Measurements from ENCODE around the gene CDC5L. TPM values are rescaled to one million over a fixed set of nuclear protein-coding genes. Genes with fewer than 3 reads are reported as not detected.
"Not testable (repeated sequence)": the region's sequence is repeated elsewhere in the genome, so short reads cannot be mapped to it uniquely, and the experiment has no call there.

CDC5L gene
- total RNA-seq, 4 donors from 2014 or later = 12.3 to 19.2 (median 13.9) TPM

DNA sequence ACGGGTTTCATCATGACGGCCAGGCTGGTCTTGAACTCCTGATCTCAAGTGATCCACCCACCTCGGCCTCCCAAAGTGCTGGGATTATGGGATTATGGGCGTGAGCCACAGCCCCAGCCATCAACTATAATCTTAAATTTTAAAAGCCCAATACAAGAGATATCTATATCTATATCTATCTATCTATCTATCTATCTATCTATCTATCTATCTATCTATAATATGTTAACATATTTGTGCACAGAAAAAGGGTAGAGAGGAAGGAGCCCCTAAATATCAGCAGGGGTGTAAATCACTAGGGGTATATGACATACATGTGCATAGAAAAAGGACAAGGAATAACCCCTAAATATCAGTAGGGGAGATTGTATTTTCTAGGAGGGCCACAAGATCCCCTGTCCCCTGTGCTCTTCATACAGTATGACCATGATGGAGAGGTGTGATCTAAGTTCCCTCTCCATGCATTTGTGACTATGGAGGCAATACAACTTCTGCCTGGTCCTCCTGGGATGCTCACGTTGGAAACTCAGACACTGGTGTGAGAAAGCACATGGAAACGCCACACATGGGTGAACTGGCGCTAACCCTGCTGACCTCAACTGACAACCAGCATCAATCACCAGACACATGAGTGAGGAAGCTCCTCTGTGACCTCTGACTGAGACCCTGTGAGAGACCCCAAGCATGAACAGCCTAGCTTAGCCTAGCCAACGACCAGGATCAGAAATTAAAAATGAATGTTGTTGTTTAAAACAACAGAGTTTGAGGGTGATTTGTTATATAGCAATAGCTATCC, 46.2 kb upstream of the CDC5L start:
- TF ChIP-seq, protein P1, sequence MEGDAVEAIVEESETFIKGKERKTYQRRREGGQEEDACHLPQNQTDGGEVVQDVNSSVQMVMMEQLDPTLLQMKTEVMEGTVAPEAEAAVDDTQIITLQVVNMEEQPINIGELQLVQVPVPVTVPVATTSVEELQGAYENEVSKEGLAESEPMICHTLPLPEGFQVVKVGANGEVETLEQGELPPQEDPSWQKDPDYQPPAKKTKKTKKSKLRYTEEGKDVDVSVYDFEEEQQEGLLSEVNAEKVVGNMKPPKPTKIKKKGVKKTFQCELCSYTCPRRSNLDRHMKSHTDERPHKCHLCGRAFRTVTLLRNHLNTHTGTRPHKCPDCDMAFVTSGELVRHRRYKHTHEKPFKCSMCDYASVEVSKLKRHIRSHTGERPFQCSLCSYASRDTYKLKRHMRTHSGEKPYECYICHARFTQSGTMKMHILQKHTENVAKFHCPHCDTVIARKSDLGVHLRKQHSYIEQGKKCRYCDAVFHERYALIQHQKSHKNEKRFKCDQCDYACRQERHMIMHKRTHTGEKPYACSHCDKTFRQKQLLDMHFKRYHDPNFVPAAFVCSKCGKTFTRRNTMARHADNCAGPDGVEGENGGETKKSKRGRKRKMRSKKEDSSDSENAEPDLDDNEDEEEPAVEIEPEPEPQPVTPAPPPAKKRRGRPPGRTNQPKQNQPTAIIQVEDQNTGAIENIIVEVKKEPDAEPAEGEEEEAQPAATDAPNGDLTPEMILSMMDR (IDR thresholded peaks at IDR 0.05) = no peak
- TF ChIP-seq POLR2A (IDR thresholded peaks at IDR 0.05) = no peak
- no peak overlapping the region for H3K4me3 ChIP-seq (ENCODE audit: low read depth, poor library complexity, severe bottlenecking)
- intact Hi-C loops (cut with DNase I; ENCODE audit: low total_unique reads) = no loop called here
- 69 to 74% methylated on average over 8 of the region's 8 CpGs for WGBS, 2 donors
- DNase-seq (ENCODE audit: low spot score in 2 of 2) = no peak

DNA sequence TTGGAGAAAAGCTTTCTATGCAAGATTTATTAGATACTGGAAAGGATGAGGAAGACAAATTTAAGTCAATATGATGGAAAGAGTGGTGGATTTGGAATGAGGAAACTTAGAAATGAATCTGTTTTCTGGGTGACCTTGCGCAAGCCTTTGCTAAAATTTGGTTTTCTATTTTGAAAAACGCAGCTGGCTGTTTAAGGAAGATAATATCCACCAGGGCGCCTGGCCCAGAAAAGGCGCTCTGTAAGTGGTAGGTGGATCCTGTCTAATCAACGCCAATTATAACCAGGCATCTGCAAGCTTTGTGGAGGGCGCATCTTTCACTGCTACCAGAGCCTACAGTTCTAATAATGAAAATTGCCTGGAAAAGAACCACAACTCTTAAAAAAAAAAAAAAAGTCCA, 45.5 kb upstream of the CDC5L start:
- no peak overlapping the region for H3K4me3 ChIP-seq (ENCODE audit: low read depth, poor library complexity, severe bottlenecking)
- intact Hi-C loops (cut with DNase I; ENCODE audit: low total_unique reads) = no loop called here
- WGBS, 2 donors = 28 to 30% methylated on average over 6 of the region's 6 CpGs
- no peak for TF ChIP-seq POLR2A (IDR thresholded peaks at IDR 0.05)
- TF ChIP-seq, protein P1 (IDR thresholded peaks at IDR 0.05) = no peak
- DNase-seq (ENCODE audit: low spot score in 2 of 2) = no peak

DNA sequence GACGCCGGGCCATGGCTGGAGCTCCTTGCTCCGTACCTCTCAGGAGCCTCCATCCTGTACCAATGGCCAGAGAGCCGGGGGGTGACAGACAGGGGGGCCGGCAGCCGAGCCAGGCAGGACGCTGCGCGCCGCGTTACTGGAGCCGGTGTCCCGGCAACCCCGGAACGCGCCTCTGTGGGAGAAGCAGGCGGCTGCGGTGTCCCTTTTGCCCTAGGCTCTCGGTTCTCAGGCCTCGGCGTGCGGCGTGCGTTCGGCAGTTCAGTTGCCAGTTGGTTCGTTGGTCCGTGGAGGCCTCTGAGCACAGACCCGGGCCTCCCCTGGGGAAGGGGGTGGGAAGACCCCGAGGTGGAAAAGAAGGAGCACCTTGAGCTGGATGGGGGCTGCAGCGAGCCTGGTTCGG, 45.0 kb upstream of the CDC5L start, which contains the start of gene SPATS1:
Gene SPATS1 (plus strand): TSS at position 162 of the 400 bp plus-strand sequence. CDS start 446 bp downstream, outside the sequence.
- TF ChIP-seq, protein P1 (IDR thresholded peaks at IDR 0.05) = no peak
- no peak for TF ChIP-seq POLR2A (IDR thresholded peaks at IDR 0.05)
- no peak within 1 kb of the TSS for H3K4me3 ChIP-seq (ENCODE audit: low read depth, poor library complexity, severe bottlenecking)
- WGBS, 2 donors = 5% methylated on average over 25 to 31 of the region's 31 CpGs
- DNase-seq (ENCODE audit: low spot score in 2 of 2) = peak in 1 of 2 donors; percentile 87
- intact Hi-C loops (cut with DNase I; ENCODE audit: low total_unique reads) = no loop called here

DNA sequence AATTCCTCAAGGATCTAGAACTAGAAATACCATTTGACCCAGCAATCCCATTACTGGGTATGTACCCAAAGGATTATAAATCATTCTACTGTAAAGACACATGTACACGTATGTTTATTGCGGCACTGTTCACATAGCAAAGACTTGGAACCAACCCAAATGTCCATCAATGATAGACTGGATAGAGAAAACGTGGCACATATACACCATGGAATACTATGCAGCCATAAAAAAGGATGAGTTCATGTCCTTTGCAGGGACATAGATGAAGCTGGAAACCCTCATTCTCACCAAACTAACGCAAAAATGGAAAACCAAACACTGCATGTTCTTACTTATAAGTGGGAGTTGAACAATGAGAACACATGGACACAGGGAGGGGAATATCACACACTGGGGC, 40.7 kb upstream of the CDC5L start:
- WGBS, 2 donors = 75 to 82% methylated on average over 4 of the region's 4 CpGs
- DNase-seq (ENCODE audit: low spot score in 2 of 2); H3K4me3 ChIP-seq (ENCODE audit: low read depth, poor library complexity, severe bottlenecking); intact Hi-C loops (cut with DNase I; ENCODE audit: low total_unique reads): not testable (repeated sequence)

DNA sequence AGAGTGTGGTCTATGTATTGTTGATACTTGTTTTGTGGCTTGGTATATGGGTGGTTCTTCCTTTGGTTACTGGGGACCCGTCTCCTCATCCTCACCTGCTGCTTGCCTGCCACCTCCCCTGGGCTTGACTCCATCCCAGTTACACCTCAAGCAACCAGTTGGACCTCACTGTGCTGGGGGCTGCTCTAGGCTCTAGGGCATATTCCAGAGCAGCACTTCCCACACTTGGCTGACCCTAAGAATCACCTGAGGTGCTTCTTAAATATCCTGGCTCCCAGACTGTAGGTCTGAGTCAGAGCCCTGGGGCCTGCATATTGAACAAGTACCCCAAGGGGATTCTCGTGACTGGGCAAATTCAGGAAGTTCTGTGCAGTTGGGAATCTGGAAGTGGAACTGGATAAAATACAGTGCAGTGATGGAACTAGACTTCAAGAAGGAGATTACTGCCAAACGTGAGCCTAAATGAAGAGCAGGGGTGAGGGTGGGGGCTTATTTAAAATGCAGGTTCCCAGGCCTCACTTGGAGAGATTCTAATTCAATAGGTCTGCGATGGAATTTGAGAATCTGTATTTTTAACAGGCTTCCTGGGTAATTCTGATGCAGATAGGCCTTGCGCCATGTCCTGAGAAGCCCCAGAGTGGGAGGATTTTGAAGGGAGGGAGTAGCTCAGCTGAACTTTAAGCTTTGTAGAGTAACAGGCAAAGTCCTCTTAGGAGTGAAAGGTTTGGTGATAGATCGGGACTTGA, 37.4 kb upstream of the CDC5L start:
- no peak overlapping the region for H3K4me3 ChIP-seq (ENCODE audit: low read depth, poor library complexity, severe bottlenecking)
- TF ChIP-seq, protein P1 (IDR thresholded peaks at IDR 0.05) = no peak
- TF ChIP-seq POLR2A (IDR thresholded peaks at IDR 0.05) = no peak
- intact Hi-C loops (cut with DNase I; ENCODE audit: low total_unique reads) = no loop called here
- WGBS, 2 donors = 69 to 70% methylated on average over 6 of the region's 6 CpGs
- no peak for DNase-seq (ENCODE audit: low spot score in 2 of 2)

DNA sequence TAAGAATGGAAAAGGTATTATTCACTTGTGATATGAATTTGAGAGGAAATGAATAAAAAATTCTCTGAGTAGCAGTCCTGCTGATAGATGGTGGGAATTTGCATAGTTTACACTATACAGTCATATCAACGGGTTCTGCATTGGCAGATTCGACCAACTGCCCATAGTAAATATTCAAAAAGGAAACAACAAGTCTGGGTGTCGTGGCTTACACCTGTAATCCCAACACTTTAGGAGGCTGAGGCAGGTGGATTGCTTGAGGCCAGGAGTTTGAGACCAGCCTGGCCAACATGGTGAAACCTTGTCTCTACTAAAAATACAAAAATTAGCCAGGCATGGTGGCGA, 36.9 kb upstream of the CDC5L start:
- intact Hi-C loops (cut with DNase I; ENCODE audit: low total_unique reads); DNase-seq (ENCODE audit: low spot score in 2 of 2); H3K4me3 ChIP-seq (ENCODE audit: low read depth, poor library complexity, severe bottlenecking): not testable (repeated sequence)
- WGBS, 2 donors = 77 to 87% methylated on average over 4 of the region's 4 CpGs

Measured in lower leg skin (tissue), 4 donors.